Gastrocnemius medialis (tissue), 4 donors: ENCODE measurements around the gene RBKS.

Experiments
- CTCF ChIP-seq, 5 experiments: fragments of 450-650 bp in 3 of 5; fragments of 200-600 bp in 2 of 5; sonication (generic) in 2 of 5; IDR thresholded peaks in 4 of 5; conservative IDR thresholded peaks in 1 of 5; 1 replicate in 4 of 5; 2 replicates in 1 of 5; pipeline ENCODE4 v1.5.1; 2016 to 2019; ENCODE audit warnings: antibody characterized with exemption in 5 of 5, mild to moderate bottlenecking in 3 of 5, moderate library complexity in 3 of 5
- POLR2A ChIP-seq, 2 donors: fragments of 450-650 bp; IDR thresholded peaks; one replicate each; pipeline ENCODE4 v1.6.1; 2017; ENCODE audit warnings: antibody characterized with exemption in 2 of 2, mild to moderate bottlenecking in 2 of 2, moderate library complexity in 2 of 2

- TF ChIP-seq CTCF (IDR thresholded peaks at IDR 0.05 in 4 of 5, conservative IDR thresholded peaks at IDR 0.05 in 1 of 5): peak; percentile 46 to 64 (median 55)
- no peak for TF ChIP-seq POLR2A (IDR thresholded peaks at IDR 0.05)
These were observed 66.6 kb downstream of the RBKS start for GRCh38 chr2:27823569-27823968.
